ENCODE results near the gene ATP11A.
A peak's percentile ranks its signal among the peaks of the same experiment; 100 is the strongest.
"Not testable (repeated sequence)": the region's sequence is repeated elsewhere in the genome, so short reads cannot be mapped to it uniquely, and the experiment has no call there.

Gene ATP11A

DNA sequence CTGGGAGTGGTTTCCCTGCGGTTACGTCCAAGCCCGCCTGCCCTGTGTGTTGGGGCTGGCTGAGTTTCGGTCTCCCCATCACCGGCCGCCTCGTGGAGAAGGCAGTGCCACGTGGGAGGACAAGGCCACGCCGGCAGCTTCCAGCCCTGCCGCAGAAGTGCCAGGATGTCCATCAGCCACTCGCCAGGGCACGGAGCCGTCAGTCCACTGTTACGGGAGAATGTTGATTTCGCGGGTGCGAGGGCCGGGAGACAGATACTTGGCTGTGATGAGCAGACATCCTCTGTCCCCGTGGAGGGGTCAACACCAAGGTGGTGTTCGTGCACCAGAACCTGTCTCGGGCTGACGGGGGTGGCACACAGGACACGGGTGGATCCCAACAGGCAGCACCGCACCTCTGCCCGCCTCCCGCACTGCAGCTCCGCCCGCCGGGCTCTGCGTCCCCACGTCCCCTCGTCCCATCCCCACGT lies 192.8 kb downstream of the ATP11A start:
- DNase-seq (ENCODE audit: extremely low spot score, insufficient read length, low read depth) (no peak), FAIRE-seq (no peak)

GRCh38 chr13:112883241-112883945 lies 193.6 kb downstream of the ATP11A start:
- FAIRE-seq: no peak
- no peak for DNase-seq (ENCODE audit: extremely low spot score, insufficient read length, low read depth)

- FAIRE-seq: not testable (repeated sequence)
These were observed 194.9 kb downstream of the ATP11A start for GRCh38 chr13:112884700-112885099.

GRCh38 chr13:112885242-112885781 lies 195.5 kb downstream of the ATP11A start:
- FAIRE-seq (no peak), DNase-seq (ENCODE audit: extremely low spot score, insufficient read length, low read depth) (no peak)

More at GRCh38 chr13:112884700-112885099, 194.9 kb downstream of the ATP11A start:
- DNase-seq (ENCODE audit: extremely low spot score, insufficient read length, low read depth): not testable (repeated sequence)

GRCh38 chr13:112885782-112886268 lies 196.0 kb downstream of the ATP11A start:
- no peak for FAIRE-seq
- no peak for DNase-seq (ENCODE audit: extremely low spot score, insufficient read length, low read depth)

DNA sequence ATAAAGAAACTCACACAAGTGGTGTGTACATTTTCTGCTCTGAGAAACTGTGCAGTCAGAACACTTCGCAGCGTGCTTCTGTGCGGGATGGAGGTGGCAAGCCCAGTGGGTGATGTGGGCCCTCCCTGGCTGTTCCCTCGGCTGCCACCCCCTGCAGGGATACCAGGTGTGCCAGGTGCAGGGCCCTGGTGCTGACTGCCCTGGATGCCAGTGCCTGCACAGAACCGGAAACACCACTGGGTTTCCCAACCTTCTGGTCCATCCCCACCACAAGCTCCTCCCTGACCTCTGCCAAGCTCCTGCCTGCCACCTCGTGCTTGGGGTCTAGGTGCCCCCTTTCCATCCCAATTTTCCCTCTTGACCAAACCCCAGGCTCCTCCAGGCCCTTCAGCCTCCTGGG lies 197.3 kb downstream of the ATP11A start:
- DNase-seq (ENCODE audit: extremely low spot score, insufficient read length, low read depth): no peak
- no peak for FAIRE-seq

GRCh38 chr13:112887557-112887991 lies 197.7 kb downstream of the ATP11A start:
- FAIRE-seq (no peak), DNase-seq (ENCODE audit: extremely low spot score, insufficient read length, low read depth) (no peak)

- DNase-seq (ENCODE audit: extremely low spot score, insufficient read length, low read depth) (no peak), FAIRE-seq (no peak)
These were observed 198.6 kb downstream of the ATP11A start for GRCh38 chr13:112888238-112889111.

DNA sequence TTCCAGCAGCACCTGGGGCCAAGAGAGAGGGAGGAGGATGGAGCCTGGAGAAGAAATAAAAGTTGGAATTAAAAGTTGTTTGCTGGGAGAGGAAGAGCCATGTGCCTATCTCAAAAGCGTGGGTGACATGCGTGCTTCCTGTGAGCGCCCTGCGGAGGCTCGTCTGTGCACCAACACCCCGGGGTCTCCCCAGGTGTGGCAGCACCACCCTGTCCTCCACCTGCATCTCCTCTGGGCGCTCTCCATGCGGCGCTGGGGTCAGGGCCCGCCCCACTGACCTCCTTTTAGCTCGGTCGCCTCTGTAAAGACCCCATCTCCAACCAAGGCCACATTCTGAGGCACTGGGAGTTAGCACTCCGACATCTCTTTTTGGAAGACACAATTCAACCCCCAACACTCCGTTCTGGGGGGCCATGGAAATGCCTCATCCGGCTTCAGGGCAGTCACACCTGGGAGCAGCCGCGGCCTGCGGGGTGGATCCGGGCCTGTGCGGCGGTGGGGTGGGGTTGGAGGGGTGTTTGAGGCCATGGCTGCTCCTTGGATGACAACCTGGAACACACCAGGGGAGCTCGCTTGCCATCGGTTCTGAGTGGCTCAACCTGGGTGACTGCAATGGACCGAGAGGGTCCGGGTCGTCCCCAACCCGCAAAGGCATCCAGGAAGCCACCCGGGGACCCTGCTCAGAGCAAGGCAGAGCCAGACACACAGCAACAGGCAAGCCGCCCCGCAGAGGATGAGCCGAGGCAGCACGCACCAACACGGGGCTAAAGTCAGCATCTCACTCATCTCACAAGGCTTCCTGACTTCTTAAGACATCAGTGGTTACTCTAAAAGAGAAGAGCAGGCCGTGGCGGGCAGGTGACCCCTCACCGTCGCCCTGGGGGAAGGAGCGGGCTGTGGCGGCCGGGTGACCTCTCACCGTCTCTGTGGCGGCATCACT lies 199.8 kb downstream of the ATP11A start:
- FAIRE-seq (no peak), DNase-seq (ENCODE audit: extremely low spot score, insufficient read length, low read depth) (no peak)

GRCh38 chr13:112890316-112891145 lies 200.7 kb downstream of the ATP11A start:
- FAIRE-seq: no peak
- no peak for DNase-seq (ENCODE audit: extremely low spot score, insufficient read length, low read depth)

- FAIRE-seq (no peak), DNase-seq (ENCODE audit: extremely low spot score, insufficient read length, low read depth) (no peak)
These were observed 201.9 kb downstream of the ATP11A start for GRCh38 chr13:112891477-112892401.

- peak; percentile 67 for FAIRE-seq
- DNase-seq (ENCODE audit: extremely low spot score, insufficient read length, low read depth): peak; percentile 35
These were observed 202.8 kb downstream of the ATP11A start for GRCh38 chr13:112892426-112893206.

DNA sequence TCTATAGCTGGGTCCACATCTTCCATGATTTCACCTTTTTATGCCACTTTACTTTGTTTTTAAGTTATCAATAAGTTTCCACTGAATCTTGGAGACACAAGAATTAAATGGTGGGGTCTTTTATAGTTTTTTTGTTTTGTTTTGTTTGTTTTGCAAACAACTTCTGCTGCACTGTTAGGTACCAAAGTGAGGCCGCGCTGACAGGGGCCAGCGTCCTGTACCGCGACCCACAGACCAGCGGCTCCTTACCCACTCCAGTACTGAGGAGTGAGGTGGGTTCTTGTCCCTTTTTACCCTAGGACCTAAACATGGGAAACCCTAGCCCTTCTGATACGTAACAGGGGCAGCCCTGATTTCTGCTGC lies 203.3 kb downstream of the ATP11A start:
- no peak for FAIRE-seq
- no peak for DNase-seq (ENCODE audit: extremely low spot score, insufficient read length, low read depth)

GRCh38 chr13:112893570-112894422 lies 204.0 kb downstream of the ATP11A start:
- DNase-seq (ENCODE audit: extremely low spot score, insufficient read length, low read depth) (peak; percentile 67), FAIRE-seq (no peak)

- FAIRE-seq (no peak), DNase-seq (ENCODE audit: extremely low spot score, insufficient read length, low read depth) (no peak)
These were observed 204.5 kb downstream of the ATP11A start for GRCh38 chr13:112894423-112894672.

DNA sequence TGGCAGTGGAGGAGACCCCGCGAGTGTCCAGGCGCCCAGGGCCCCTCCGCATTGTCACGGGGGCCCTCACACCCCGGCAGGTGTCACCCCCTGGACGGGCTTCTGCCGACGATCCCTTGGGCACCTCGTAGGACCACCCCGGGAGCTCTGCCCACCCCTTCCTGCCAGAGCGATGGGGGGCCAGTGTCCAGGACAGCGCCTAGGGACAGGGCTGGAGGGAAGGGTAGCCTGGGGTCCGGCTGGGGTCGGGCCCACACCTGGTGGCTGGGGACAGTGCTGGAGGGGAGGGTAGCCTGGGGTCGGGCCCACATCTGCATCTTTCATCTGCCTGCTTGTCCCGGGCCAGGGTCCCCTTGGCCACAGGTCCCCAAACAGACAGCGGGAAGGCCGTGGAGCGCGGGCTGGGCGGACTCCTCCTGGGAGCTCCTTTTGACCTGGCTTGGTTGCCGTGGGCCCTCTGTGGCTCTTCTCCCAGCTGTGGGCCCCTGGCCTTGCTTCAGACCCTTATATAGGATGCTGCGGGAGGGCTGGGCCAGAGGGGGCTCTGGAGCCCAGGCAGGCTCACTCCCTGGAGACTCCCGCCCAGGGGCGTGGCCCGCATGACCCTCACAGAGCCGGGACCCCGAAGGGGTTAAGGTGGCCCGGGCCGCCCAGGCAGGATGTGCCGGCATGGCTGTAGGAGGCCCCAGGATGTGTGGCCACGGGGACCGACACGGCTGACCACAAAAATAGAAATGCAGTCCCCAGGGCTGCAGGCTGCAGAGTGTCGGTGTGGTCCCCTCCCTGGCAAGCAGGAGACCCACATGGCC lies 205.0 kb downstream of the ATP11A start:
- no peak for DNase-seq (ENCODE audit: extremely low spot score, insufficient read length, low read depth)

More for the DNA sequence above, 205.0 kb downstream of the ATP11A start:
- FAIRE-seq: no peak

All from GM18507 (cell line).